Measurements from ENCODE around the gene SLC25A10.
"Not testable (repeated sequence)": the region's sequence is repeated elsewhere in the genome, so short reads cannot be mapped to it uniquely, and the experiment has no call there.

The SLC25A10 gene

DNA sequence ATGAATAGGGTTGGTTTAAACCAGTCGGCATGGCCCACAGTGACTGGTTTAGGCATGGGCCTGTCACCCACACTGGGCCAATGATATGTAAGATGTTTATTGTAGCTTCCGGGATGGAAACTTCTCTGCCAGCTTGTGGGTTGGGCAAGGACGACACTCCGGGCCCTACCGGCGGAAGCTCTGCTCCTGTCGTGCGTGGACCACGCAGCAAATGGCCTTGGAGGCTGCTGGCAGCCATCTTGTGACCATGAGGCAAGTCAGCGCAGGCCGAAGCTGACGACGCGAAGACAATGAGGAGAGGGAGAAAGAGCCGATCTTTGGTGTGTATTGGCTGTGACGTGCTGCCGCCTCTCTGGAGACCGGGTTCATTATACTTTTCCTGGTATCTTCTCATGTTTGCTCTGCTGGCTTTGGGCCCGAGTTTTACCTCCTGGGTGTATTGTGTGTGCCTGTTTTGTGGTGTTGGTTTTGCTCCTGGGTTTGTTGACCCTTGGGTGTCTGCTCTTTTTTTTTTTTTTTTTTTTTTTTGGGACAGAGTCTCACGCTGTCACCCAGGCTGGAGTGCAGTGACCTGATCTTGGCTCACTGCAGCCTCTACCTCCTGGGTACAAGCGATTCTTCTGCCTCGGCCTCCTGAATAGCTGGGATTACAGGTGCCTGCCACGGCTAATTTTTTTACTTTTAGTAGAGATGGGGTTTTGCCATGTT is 15.4 kb downstream of the SLC25A10 start:
- no peak for TF ChIP-seq POLR2AphosphoS5 (IDR thresholded peaks at IDR 0.05; ENCODE audit: low read depth, low read length)
- no peak for TF ChIP-seq SPI1 (IDR thresholded peaks at IDR 0.05; ENCODE audit: low read depth, low read length)
- no peak for TF ChIP-seq PAX5 (IDR thresholded peaks at IDR 0.05; ENCODE audit: insufficient read depth, low read length, severe bottlenecking)
- TF ChIP-seq POLR2A (IDR thresholded peaks at IDR 0.05; ENCODE audit: low read depth, low read length), result no peak
- no peak for TF ChIP-seq TAF1 (IDR thresholded peaks at IDR 0.05; ENCODE audit: low read depth, low read length)
- TF ChIP-seq POU2F2 (IDR thresholded peaks at IDR 0.05; ENCODE audit: low read depth, low read length), result no peak
- FAIRE-seq, result no peak
- no peak for DNase-seq (ENCODE audit: insufficient read length, low spot score)

DNA sequence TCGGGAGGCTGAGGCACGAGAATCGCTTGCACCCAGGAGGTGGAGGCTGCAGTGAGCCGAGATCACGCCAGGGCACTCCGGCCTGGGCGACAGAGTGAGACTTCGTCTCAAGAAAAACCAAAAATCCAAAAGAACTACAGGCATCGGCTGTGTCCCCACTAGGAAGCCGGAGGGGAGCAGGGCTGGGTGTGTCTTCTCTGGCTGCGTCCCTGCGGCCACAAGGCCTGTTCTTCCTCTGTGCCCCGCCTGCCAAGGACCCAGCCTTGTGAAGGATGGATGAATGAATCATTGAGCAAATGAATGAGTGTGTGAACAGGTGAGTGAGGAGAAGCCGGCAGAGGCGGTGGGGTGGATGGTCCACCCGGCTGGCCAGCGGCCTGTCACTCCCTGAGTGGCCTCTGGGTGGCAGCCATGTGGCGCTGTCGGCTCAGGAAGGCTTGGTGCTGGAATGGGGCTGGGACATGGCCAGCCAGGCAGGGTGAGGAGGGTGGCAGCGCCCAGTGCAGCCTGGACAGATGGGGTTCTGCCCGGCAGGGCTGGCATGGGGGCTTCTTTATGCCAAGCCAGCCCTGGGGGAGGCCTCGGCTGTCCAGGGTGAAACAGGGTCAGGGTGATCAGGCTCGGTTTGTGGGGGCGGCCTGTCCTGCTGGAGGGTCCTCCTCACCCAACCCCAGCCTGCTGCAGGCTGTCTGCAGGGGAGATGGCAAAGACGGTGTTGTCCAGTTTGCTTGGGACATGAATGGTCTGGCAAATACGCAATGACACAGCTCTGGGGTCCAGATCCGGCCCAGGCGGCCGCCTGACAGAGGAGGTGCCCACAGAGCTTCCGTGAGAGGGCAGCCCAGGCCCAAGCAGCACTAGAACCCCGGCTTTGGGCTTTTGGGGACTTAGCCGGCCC is 21.7 kb downstream of the SLC25A10 start:
- TF ChIP-seq PAX5 (IDR thresholded peaks at IDR 0.05; ENCODE audit: insufficient read depth, low read length, severe bottlenecking) (no peak), POLR2A (IDR thresholded peaks at IDR 0.05; ENCODE audit: low read depth, low read length) (no peak), SPI1 (IDR thresholded peaks at IDR 0.05; ENCODE audit: low read depth, low read length) (no peak), POU2F2 (IDR thresholded peaks at IDR 0.05; ENCODE audit: low read depth, low read length) (no peak), TAF1 (IDR thresholded peaks at IDR 0.05; ENCODE audit: low read depth, low read length) (no peak), POLR2AphosphoS5 (IDR thresholded peaks at IDR 0.05; ENCODE audit: low read depth, low read length) (no peak)
- DNase-seq (ENCODE audit: insufficient read length, low spot score), result peak; percentile 96
- FAIRE-seq, result peak; percentile 88

DNA sequence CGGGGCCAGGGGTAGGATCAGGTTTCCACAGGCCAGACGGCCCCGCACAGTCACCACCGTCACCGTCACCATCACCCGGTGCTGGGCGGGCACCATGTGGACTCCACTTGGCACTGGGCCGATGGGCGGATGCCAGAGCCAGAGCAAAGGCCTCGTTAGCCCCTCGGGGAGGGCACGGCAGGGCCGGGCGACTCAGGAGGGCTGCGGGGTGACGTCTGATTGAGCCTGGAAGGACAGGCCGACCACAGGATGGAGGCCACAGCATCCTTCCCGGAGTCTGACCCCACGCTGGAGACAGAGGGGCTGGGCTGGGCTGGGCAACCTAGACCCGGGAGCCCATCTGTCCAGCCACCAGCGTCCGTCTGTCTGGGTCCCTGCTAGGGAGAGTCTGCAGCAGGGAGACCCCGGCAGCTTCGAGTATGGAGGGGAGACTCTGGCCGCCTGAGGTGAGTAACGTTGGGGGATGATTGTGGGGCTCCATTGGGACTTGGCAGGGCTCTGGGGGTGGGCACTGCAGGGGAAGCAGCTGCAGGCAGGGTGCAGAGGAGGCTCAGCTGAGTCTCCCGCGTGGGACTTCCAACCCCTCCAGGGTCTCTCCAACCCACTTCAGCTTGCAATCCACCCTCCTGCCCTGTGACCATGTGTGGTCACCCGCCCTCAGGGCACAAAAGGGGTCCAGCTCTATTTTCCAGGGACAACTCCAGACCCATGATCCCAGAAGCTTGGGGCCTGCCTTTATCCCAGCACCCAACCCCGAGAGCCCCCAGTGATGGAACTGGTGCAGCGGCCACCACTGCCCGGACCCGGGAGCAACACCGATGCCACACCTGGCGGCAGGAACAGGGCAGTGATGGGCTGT is 22.6 kb downstream of the SLC25A10 start:
- FAIRE-seq (no peak), DNase-seq (ENCODE audit: insufficient read length, low spot score) (no peak)
- TF ChIP-seq SPI1 (IDR thresholded peaks at IDR 0.05; ENCODE audit: low read depth, low read length) (no peak), POU2F2 (IDR thresholded peaks at IDR 0.05; ENCODE audit: low read depth, low read length) (no peak), TAF1 (IDR thresholded peaks at IDR 0.05; ENCODE audit: low read depth, low read length) (no peak), POLR2AphosphoS5 (IDR thresholded peaks at IDR 0.05; ENCODE audit: low read depth, low read length) (no peak), POLR2A (IDR thresholded peaks at IDR 0.05; ENCODE audit: low read depth, low read length) (no peak)

DNA sequence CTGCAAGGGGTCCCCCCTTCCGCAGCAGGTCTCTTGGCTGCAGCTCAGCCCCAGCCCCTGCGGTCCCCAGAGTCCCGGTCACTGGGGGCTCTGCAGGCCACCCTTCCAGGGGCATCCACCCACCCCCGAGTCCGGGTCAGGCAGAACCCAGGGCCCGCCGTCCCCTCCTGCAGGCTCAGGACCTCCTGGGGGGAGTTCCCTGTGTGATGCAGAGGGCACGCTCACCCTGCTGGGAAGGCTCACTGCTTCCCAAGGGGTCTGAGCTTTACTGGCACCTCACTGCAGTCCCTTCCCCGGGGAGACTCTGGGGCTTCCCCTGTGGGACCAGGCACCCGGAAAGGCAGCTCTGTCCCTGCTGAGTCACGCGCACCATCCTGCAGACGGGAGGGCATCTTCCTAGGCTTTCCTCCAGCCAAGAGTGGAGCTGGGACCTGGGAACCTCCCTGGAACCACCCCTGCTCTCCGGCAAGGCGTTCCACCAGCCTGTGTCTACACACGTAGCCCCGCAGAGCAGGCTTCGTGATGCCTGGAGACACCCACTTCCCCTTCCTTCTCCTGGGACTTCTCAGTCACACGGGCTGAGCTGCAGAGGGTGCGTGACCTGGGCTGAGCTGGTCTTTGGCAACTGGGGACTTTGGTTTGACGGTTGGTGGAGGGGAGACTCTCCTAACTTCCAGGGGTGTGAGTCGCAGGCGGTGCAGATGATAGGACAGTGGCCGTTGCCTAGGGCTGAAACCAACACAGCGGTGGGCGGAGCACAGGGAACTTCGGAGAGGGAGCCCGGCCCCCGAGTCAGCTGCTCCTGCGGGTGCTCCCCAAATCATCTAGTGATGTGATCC is 23.4 kb downstream of the SLC25A10 start:
- TF ChIP-seq POLR2A (IDR thresholded peaks at IDR 0.05; ENCODE audit: low read depth, low read length), result no peak
- TF ChIP-seq POU2F2 (IDR thresholded peaks at IDR 0.05; ENCODE audit: low read depth, low read length), result no peak
- TF ChIP-seq PAX5 (IDR thresholded peaks at IDR 0.05; ENCODE audit: insufficient read depth, low read length, severe bottlenecking), result no peak
- TF ChIP-seq SPI1 (IDR thresholded peaks at IDR 0.05; ENCODE audit: low read depth, low read length), result peak; percentile 75
- peak; percentile 74 for FAIRE-seq
- no peak for DNase-seq (ENCODE audit: insufficient read length, low spot score)

DNA sequence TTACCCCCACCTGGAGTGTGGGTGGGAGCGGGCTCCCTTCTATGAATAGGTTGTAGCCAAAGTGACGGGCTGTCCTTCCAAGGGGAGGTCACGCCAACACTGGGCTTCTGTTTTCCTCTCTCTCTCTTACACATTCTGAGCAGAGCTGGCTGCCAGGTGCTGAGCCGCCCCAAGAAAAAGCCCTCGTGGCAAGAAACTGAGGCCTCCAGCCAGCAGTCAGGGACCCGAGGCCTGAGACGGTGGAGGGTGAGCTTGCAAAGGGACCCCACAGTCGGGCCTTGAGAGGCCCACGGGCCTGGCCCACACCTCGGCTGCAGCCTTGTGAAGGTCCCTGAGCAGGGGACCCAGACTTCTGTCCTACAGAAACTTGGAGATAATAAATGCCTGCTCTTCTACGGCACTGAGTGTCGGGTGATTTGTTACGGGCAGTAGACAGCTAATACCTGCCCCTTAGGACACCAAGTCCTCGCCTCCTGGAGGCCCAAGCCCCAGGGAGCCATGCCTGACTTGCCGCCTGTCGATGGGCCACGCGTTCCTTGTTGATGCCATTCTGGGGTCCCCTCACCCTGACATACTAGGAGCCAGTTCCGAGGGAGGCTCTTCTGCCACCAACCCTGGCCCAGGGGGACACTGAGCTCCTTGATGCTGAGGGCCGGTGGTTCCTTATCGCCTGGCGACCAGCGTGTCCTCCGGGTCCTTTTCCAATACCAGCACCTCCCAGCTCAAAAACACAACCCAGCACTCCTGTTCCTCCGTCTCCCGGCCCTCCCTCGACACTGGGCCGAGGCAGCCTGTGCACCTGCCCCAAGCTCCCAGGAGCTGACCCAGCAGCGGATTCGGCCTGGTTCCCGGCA is 26.1 kb downstream of the SLC25A10 start:
- FAIRE-seq, result no peak
- no peak for TF ChIP-seq TAF1 (IDR thresholded peaks at IDR 0.05; ENCODE audit: low read depth, low read length)
- DNase-seq (ENCODE audit: insufficient read length, low spot score), result no peak

DNA sequence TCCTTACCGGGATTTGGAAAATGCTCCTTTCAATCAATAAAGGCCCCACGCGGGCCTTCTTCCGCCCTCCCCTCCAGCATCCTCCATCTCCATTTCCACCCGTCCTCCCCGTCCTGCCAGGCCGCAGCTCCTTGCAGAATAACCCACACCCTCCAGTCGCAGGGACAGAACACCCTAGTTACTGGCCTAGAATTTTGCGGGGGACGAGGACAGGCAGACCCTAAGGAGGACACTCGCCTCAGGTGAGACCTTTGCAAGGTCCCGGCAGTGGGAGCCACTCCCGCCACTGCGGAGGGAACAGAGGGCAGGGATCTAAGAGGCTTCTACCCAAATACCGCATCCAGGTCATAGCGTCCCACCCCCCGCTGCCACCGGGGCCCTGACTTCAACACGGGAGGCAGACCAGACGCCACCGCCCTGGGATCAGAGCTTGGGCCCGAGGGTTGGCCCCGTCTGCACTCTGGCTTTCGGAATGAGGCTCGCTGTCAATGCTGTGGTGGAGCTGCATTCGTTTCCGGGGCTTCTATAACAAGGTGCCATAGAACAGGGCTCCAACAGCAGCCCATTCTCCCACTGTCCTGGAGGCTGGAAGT is 26.8 kb downstream of the SLC25A10 start:
- TF ChIP-seq PAX5 (IDR thresholded peaks at IDR 0.05; ENCODE audit: insufficient read depth, low read length, severe bottlenecking) (no peak), SPI1 (IDR thresholded peaks at IDR 0.05; ENCODE audit: low read depth, low read length) (no peak), TAF1 (IDR thresholded peaks at IDR 0.05; ENCODE audit: low read depth, low read length) (no peak), POU2F2 (IDR thresholded peaks at IDR 0.05; ENCODE audit: low read depth, low read length) (no peak), POLR2A (IDR thresholded peaks at IDR 0.05; ENCODE audit: low read depth, low read length) (no peak), POLR2AphosphoS5 (IDR thresholded peaks at IDR 0.05; ENCODE audit: low read depth, low read length) (no peak)
- no peak for FAIRE-seq
- no peak for DNase-seq (ENCODE audit: insufficient read length, low spot score)

DNA sequence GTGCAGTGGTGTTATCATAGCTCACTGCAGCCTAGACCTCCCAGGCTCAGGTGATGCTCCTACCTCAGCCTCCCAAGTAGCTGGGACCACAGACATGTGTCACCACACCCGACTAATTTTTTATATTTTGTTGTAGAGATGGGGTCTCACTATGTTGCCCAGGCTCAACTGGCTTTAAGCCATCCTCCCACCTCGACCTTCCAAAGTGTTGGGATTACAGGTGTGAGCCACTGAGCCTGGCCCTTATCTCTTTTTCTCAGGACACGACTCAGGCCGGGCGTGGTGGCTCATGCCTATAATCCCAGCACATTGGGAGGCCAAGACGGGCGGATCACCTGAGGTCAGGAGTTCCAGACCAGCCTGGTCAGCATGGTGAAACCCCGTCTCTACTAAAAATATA is 27.5 kb downstream of the SLC25A10 start:
- DNase-seq (ENCODE audit: insufficient read length, low spot score); FAIRE-seq: not testable (repeated sequence)

DNA sequence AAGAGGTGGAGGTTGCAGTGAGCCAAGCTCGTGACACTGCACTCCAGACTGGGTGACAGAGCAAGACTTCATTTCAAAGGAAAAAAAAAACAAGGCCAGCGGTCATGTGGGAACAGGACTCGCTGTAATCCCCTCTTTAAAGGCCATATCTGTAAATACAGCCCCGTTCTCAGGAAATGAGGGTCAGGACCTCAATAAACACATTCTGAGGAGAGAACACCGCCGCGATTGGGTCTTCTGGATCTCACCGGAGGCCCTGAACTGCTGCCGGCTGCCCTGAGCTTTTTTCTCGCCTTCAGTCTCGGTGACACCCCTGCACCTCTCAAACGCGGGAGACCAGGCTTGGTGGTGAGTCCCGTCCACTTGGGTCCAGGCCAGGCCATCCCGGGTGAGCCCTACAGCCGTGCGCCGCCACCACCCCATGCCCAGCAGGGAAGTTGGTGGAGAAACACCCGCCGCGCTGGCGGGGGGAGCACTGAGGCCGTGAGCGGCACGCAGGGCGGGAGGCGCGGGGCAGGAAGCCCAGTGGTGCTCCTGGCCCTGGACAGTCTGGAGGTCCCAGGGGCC is 28.4 kb downstream of the SLC25A10 start:
- no peak for FAIRE-seq
- DNase-seq (ENCODE audit: insufficient read length, low spot score), result no peak
- TF ChIP-seq SPI1 (IDR thresholded peaks at IDR 0.05; ENCODE audit: low read depth, low read length) (no peak), PAX5 (IDR thresholded peaks at IDR 0.05; ENCODE audit: insufficient read depth, low read length, severe bottlenecking) (no peak), TAF1 (IDR thresholded peaks at IDR 0.05; ENCODE audit: low read depth, low read length) (no peak), POU2F2 (IDR thresholded peaks at IDR 0.05; ENCODE audit: low read depth, low read length) (no peak), POLR2AphosphoS5 (IDR thresholded peaks at IDR 0.05; ENCODE audit: low read depth, low read length) (no peak)

Measured in GM12891 (cell line).